Stimulated activated CD8-positive, alpha-beta memory T cell treated with anti-CD3 and anti-CD28 coated beads, Interleukin-4, amount 100 ng/mL, for 48 hours (primary cell): Measurements from ENCODE around the gene VTN.
"Not testable (repeated sequence)": the region's sequence is repeated elsewhere in the genome, so short reads cannot be mapped to it uniquely, and the experiment has no call there.

ENCODE experiments used
- DNase-seq: peaks from one replicate; pipeline ENCODE4 v3.0.0-alpha.2; 2020

The VTN gene

GRCh38 chr17:28338769-28339212 is 31.3 kb downstream of the VTN start:
- not testable (repeated sequence) for DNase-seq

GRCh38 chr17:28338056-28338768 is 31.9 kb downstream of the VTN start:
- DNase-seq: no peak

DNA sequence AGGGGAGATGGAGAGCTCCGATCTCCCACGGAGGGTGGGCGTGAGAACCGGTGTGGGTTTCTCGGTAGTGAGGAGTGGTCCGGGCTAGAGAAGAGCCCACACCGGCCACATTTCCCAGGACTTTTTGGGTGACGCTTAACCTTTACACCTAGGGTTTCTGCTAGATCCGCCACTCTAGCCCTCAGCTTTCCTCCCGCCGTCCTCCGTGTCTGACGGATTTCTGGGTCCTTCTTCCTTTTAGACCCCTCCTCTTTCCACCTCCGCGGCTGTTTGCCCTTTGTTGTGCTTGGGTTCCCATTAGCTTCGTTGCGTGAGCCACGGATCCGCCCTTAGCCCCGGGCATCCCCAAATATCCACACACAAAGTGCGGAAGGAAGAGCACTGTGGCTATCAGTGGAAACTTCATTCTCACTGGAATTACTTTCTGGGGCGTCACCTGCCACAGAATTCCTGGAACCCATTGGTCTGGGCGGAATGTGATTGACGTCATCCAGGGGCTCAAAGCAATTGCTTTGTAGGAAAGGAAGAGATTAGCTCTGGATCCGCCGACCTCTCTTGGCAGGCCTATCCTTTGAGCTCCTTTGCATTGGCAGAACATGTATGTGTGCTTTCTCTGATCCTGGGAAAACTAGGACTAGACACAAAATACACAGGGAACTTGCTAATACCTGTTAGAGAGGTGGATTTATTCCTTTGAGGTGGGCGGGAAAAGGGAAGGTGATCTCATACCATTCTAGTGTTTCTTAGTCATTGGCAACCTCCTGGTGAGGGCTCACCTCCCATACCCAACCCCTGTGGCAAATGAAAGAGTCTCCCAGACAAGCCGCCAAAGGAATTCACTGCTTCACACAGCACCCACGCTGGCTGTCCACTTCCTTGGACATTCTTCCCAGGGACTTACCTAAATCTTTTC is 33.9 kb downstream of the VTN start:
- no peak for DNase-seq

DNA sequence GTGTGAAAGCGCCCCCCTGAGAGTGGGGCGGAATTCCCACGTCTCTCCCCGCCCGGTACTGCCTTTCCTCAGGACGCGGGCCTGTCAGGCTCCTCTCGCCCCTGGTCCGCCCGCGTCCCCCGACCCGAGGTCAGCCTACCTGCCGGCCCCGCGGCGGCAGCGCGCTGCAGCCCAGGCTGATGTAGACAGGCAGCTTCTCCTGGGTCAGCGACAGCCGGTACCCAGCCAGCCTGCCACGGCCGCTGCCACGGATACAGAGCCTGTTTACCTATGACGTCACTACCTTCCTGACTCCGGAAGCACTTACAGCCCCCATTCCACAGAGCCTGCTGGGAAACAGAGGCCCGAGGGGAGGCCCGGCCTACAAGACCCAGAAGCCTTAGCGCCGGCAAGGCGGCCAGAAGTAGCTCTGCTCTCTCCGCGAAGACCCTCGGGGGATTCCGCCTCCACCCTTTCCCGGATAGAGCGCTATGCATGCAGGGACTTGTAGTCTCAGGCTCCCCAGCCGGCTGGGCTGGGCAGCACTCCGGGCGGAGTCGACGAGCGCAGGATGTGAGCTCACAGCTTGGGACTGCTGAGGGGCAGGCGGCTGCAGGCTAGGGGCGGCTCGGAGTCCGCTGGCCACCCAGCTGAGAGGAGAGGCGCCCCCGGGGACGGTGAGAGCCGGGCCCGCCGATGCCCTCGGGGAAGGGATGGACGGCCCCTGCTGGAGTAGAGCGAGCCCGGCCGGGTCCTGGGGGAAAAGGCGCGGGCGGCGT is 34.7 kb downstream of the VTN start, which contains the start of the genes IFT20 and TNFAIP1:
IFT20 (minus strand) TSS at position 272 of the 758 bp plus-strand sequence. CDS start 3,487 bp downstream, outside the sequence.
TNFAIP1 (plus strand) TSS at position 561 of the 758 bp plus-strand sequence. CDS start 3,761 bp downstream, outside the sequence.
- peak; percentile 95 for DNase-seq

DNA sequence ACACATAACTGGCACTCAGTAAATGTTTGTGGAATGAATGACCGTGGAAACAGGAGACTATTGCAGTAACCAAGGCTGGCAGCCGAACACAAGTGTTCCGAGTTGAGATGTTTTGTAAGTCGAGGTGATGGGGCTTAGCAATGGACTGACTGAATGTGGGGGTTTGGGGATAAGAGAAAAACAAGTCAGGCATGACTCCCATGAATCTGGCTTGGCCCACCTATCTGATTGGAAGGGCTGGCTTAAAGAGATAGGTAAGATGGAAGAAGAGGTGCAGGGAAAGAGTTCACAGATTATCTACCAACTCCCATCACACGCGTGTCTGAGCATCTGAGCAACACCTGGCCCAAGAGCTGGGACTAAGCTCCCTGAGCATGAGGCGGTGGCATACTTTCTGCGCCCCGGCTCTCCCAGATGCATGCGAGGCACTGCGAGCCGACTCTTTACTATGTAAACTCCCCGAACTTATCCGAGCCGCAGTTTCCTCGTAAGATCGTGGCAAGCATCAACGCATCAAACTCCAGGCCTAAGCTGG is 35.4 kb downstream of the VTN start:
- no peak for DNase-seq

DNA sequence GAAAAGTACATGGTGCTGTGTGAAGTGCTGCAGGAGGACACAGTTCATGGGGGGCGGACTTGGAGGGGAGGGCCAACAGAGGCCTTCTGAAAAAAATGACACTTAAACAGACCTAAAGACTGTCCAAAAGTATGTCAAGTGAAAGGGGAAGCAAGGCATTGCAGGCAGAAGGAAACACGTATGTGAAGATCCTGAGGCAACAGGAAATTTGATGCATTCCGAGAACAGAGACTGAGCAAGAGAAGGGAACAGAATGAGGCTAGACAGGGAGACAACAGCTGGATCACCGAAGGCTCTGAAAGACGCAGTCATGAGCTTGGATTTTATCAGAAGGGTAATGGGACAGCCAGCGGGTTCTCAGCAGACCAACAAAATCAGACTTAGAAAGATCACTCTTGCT is 35.9 kb downstream of the VTN start:
- DNase-seq: no peak

GRCh38 chr17:28333083-28333746 is 36.9 kb downstream of the VTN start:
- no peak for DNase-seq

GRCh38 chr17:28331891-28332420 is 38.2 kb downstream of the VTN start:
- DNase-seq: no peak

DNA sequence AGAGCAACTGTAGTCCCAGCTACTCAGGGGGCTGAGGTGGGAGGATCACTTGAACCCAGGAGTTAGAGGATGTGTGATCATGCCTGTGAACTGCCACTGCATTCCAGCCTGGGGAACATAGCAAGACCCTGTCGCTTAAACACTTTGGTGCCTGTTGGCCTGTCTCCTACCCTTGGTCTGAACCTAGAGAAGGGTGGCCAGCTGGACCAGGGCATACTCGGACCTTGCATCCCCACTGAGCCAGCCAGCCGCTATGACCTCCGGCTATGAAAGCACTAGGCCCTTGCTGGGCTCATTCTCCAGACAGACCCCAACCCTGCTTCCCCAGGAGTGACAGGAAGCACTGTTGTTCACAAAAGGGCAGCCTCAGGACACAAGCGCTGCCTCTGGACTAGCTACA is 39.4 kb downstream of the VTN start:
- peak; percentile 20 for DNase-seq

GRCh38 chr17:28328325-28328724 is 41.8 kb downstream of the VTN start:
- peak; percentile 12 for DNase-seq

GRCh38 chr17:28327709-28328108 is 42.4 kb downstream of the VTN start:
- no peak for DNase-seq

GRCh38 chr17:28327031-28327607 is 43.0 kb downstream of the VTN start:
- peak; percentile 46 for DNase-seq

DNA sequence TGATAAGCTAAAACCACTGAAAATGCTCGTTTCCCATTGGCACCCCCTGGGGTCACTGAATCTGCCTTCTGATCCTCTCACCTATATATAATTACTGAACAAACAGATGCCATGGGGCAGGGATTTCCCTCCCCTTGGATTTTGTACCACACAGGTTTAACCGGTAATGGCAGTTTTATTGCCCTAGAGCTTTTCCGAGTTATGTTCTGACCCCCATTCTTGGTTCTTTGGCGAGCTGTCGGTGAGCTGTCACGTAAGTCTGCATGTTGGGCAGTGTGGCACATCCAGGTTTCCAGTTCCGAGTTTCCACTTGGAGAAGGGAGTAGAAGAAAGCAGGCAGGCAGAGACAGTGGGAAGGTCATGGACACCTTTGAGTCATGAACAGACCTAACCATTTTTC is 44.0 kb downstream of the VTN start:
- peak; percentile 12 for DNase-seq

DNA sequence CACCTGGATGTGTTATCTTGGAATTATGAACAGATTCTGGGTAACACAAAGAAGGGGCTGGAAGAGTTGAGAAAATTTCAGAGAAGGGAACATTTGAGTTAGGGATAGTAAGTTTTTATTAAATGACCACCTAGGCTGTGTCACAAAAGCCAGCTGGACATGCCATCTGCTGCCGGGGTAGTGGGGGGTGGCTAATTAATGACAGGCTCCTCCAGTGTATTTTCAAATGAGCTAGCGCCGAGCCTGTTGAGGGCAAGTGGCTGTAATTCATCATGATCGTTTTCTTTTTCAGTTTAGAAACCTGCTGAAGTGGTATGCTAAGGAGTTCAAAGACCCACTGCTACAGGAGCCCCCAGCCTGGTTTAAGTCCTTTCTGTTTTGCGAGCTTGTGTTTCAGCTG is 44.9 kb downstream of the VTN start:
- DNase-seq: no peak

DNA sequence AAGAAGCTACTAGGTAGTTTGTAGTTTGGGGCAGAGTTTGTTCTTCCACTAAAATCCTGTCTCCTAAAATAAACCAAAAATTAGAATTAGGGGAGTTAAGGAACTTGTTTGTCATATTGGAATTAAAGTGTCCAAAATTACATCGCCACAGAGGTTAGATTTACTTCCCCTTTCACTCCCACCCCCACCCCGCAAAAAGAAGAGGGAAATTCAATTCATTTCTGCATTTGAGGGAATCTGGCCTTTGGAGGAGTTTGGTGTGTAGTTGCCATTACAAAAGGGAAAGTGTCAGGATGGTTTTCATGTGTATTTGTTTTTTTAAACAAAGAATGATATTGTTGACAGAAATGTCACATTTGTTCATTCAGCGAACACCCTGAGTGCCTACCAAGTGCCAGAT is 45.3 kb downstream of the VTN start:
- no peak for DNase-seq

GRCh38 chr17:28324267-28324745 is 45.8 kb downstream of the VTN start:
- no peak for DNase-seq

DNA sequence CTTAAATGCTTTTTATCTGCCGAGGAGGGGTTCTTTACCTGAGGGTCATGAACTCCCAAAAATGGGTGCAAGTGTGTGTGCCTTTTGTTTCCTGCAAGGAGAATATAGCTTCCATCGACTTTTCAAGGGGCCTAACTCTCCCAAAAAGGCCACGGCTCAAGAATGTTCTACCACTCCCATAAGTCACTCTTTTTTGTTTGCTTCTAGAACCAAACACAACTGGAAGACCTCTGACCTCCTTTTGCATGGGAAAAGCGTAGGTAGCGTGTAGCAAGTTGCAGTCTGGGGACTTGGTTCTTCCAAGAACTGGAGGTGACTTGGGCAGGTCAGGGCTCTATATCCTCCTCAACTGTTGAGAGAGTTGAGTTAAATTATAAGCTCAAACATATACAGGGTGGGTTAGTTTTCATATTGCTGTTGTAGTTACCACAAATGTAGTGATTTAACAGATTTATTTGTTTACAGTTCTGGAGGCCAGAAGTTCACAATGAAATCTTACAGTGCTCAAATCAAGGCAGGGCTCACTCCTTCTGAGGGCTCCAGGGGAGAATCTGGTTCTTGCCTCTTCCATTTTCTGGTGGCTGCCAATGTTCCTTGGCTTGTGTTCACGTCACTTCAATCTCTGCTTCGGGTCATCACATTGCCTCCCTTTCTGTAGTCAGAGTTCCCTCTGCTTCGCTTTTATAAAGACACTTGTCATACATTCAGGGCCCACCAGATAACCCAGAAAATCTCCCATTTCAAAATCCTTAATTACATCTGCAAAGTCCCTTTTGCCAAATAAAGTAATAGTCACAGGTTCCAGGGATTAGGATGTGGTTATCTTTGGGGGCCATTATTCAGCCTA is 49.7 kb downstream of the VTN start:
- no peak for DNase-seq

- no peak for DNase-seq
These were observed 50.5 kb downstream of the VTN start for GRCh38 chr17:28319598-28319935.

DNA sequence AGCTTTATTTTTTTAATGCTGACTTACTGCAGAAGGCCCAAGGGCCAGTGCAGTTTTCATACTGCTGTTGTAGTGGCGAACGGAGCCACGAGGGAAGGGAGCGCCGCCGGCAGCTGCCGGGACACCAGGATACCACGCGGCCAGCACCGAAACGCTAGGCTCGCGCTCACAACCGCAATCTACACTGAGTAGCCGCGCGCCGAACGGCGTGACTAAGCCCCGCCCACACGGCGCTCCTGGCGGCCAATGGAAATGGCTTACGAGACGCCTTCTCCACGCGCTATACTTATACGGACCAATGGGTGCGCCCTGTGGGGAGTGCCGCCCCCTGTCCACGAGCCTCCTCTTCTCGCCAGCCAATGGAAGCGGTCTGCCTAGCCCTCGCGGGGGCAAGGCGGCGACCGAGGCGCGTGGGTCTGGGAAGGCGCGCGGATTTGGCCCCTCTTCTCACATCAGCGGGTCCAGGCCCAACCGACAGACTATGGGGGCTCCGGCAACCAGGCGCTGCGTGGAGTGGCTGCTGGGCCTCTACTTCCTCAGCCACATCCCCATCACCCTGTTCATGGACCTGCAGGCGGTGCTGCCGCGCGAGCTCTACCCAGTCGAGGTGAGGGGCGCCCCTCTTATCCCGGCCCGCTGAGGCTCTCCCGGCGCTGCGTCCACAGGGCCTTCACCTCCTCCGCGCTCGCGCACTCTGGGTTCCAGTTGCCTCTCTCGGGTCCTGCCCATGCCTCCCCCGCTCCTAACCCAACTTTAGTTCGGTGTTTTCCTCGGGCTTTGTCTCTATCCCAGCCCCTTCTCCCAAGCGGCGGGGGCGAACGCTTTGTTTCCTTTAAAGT is 51.1 kb downstream of the VTN start, which contains the start of gene TMEM97:
TMEM97 (plus strand) TSS at position 442 of the 839 bp plus-strand sequence; CDS start at position 482, 40 bp downstream.
- DNase-seq: peak; percentile 97
